ENCODE results near the gene COL3A1. TPM values are rescaled to one million over a fixed set of nuclear protein-coding genes. Genes with fewer than 3 reads are reported as not detected.

Gene COL3A1
- total and polyA plus RNA-seq, 9 of the 15 experiments (the other 6 are each of a cell fraction or from before 2014, with no cell fraction given): 0.01 to 0.71 (median 0.07) TPM; not detected in 2

GRCh38 chr2:188969651-188970050 is 4.5 kb upstream of the COL3A1 start:
- H3K27me3 ChIP-seq (ENCODE audit: control insufficient read depth in 2 of 2, insufficient read depth in 2 of 2, low read length in 2 of 2): no peaks in the 10 kb centered on the region
- DNase-seq (ENCODE audit: extremely low read depth in 1 of 4, low spot score in 3 of 4) (no peak), FAIRE-seq (no peak), ATAC-seq (no peak)
- H2AFZ ChIP-seq (ENCODE audit: low read depth, low read length): no peak overlapping the region
- no peak overlapping the region for H3K9ac ChIP-seq (ENCODE audit: insufficient read depth in 1 of 2, low read depth in 2 of 2, low read length in 2 of 2)
- no peak overlapping the region for H3K27ac ChIP-seq (ENCODE audit: extremely low read depth, low read depth, low read length)
- no peaks in the 10 kb centered on the region for H3K9me3 ChIP-seq (replicated peaks; ENCODE audit: control insufficient read depth, insufficient read depth, low read depth, low read length)
- TF ChIP-seq TBP (optimal IDR thresholded peaks at IDR 0.05; ENCODE audit: low read depth, low read length): no peak
- no peak for TF ChIP-seq ZNF217 (CRISPR knock-in tag; IDR thresholded peaks at IDR 0.05)
- TF ChIP-seq ZNF518B (CRISPR knock-in tag; IDR thresholded peaks at IDR 0.05): no peak
- H3K4me1 ChIP-seq (replicated peaks in 1 of 2; ENCODE audit: control insufficient read depth in 2 of 2, insufficient read depth in 2 of 2, low read length in 2 of 2): no peaks in the 10 kb centered on the region
- ChIA-PET CTCF (ENCODE audit: low intra/inter-chr PET ratio) (no interaction called here), POLR2A (no interaction called here)
- H3K79me2 ChIP-seq (ENCODE audit: control insufficient read depth, insufficient read depth, low read length): no peaks in the 10 kb centered on the region
- H3K36me3 ChIP-seq (ENCODE audit: control insufficient read depth, insufficient read depth, low read length): no peaks in the 10 kb centered on the region
- H3K4me3 ChIP-seq: no peak overlapping the region
- in situ Hi-C loops (cut with MboI): no loop called here
- no peaks in the 10 kb centered on the region for H3K9me1 ChIP-seq (ENCODE audit: control insufficient read depth, insufficient read depth, low read length)
- H4K20me1 ChIP-seq (replicated peaks; ENCODE audit: control insufficient read depth, insufficient read depth, low read length): no peaks in the 10 kb centered on the region
- H3K4me2 ChIP-seq (ENCODE audit: insufficient read depth, low read length): no peak overlapping the region
- BruUV-seq (replicated peaks): no TSS peak
- WGBS (ENCODE audit: insufficient coverage, low coverage, missing lambda C conversion rate): 7% methylated on average over 2 of the region's 2 CpGs
- intact Hi-C loops (cut with micrococcal nuclease): loop anchor here (10.0 kb wide), 1 partner anchor 445 kb away; no protein-coding TSS in a partner anchor
